Adrenal gland (tissue), 12 donors: Measurements from ENCODE around the gene DOK6. TPM values are rescaled to one million over a fixed set of nuclear protein-coding genes. Genes with fewer than 3 reads are reported as not detected.

Experiments
- DNase-seq, 7 donors: peaks; one replicate each; pipeline ENCODE4 v3.0.0-alpha.2; 2019 to 2020
- H3K27ac ChIP-seq, 5 donors: fragments of 200-600 bp; sonication (generic) in 4 of 5; 1 replicate in 3 of 5; 2 replicates in 2 of 5; pipeline versions ENCODE4 v1.5.1 to v1.8.0; 2016 to 2020; ENCODE audit warnings: mild to moderate bottlenecking in 1 of 5
- H3K27me3 ChIP-seq: fragments of 200-600 bp; 2 replicates; pipeline ENCODE4 v1.8.0; 2021
- H3K36me3 ChIP-seq, 2 donors: fragments of 200-600 bp; replicated peaks in 1 of 2; 1 replicate in 1 of 2; 2 replicates in 1 of 2; pipeline versions ENCODE4 v1.5.1 to v1.8.0; 2018 to 2022
- H3K4me1 ChIP-seq, 2 donors: fragments of 200-600 bp; replicated peaks in 1 of 2; 1 replicate in 1 of 2; 2 replicates in 1 of 2; pipeline versions ENCODE4 v1.5.1 to v1.8.0; 2018 to 2021
- H3K4me3 ChIP-seq, 4 donors: fragments of 200-600 bp; sonication (generic) in 3 of 4; one replicate each; pipeline ENCODE4 v1.5.1; 2016 to 2018
- H3K9me3 ChIP-seq, 3 donors: fragments of 200-600 bp; sonication (generic) in 1 of 3; replicated peaks in 1 of 3; 1 replicate in 2 of 3; 2 replicates in 1 of 3; pipeline versions ENCODE4 v1.5.1 to v1.8.0; 2016 to 2021
- POLR2A ChIP-seq, 2 donors: fragments of 450-650 bp; IDR thresholded peaks; one replicate each; pipeline ENCODE4 v1.6.1; 2017; ENCODE audit warnings: antibody characterized with exemption in 2 of 2, mild to moderate bottlenecking in 2 of 2, moderate library complexity in 1 of 2
- WGBS, 4 donors: extraction: QIAGEN DNeasy Blood & Tissue Kit in 2 of 4; methylation state at CpG; one replicate each; pipeline versions ENCODE4 v1.1.5 to v1.1.7; 2013 to 2017; 5-methylcytosine and 5-hydroxymethylcytosine counted together
- intact Hi-C, 2 donors: fragments of 100-400 bp; cut with DNase I; formaldehyde crosslinking; loops; one replicate each; pipeline versions ENCODE4 v1.14.1 to v1.15.0; 2022 to 2023
- polyA plus RNA-seq, 3 donors: library from polyadenylated mRNA; stranded (reverse); fragments of 200-250 nt in 2 of 3; fragments of 350-450 nt in 1 of 3; fragmentation: Illumina TruSeq in 1 of 3; extraction: RNeasy Lipid Tissue Mini Kit (QIAGEN cat#74804) in 1 of 3; gene quantifications; one replicate each; pipeline ENCODE4 v1.2.3, GENCODE V29; 2013 to 2014
- total RNA-seq, 9 donors: library from RNA; depleted of rRNA in 4 of 9; stranded (reverse); fragments of >200 nt in 4 of 9; fragments of 120-200 nt in 1 of 9; fragmentation: NEBNext Ultra II Directional in 1 of 9; extraction: Animal tissue kit (Norgen Biotek cat#: 25700) in 1 of 9; gene quantifications; one replicate each; pipeline versions ENCODE4 v1.1.0 to v1.2.4, GENCODE V29; 2013 to 2023
- TF ChIP-seq, protein P1 (sequence below), 6 experiments: fragments of 450-650 bp in 4 of 6; fragments of 200-600 bp in 2 of 6; sonication (generic) in 1 of 6; IDR thresholded peaks; 1 replicate in 5 of 6; 2 replicates in 1 of 6; pipeline versions ENCODE4 v1.5.1 to v1.8.0; 2016 to 2021; ENCODE audit warnings: antibody characterized with exemption in 6 of 6, mild to moderate bottlenecking in 2 of 6, moderate library complexity in 1 of 6
- donor health status: healthy with polysubstance abuse.
- donor health status: Bipolar disorder and iron deficiency.
- donor health status: DM: yes; HTN: yes; CAD: no.
- donor health status: DM: no; HTN: no; CAD: no.
- donor health status: DM: no; HTN: no; CAD: no.
- donor health status: DM: yes; HTN: yes; CAD: no.

Gene DOK6
- total and polyA plus RNA-seq, 12 donors: 0.24 to 4.5 (median 0.76) TPM

DNA sequence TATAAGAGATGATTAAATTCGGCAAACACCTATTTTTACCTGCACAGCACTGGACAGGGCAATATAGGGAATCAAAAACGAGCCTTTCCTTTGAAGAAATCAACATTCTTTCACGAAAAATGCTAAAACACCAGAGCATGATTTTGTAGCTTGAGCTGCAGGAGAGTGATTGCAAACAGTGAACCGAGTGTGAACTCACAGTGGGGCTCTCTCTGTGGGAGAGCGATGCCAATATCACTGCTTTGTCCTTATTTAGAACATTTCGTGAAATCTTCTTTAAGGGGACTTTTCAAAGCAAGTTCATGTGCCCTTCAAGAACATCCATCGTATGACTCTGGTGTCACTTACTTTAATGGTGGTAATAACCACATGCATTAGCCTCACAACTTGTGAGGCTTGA, 308.2 kb downstream of the DOK6 start:
- no peak for DNase-seq
- intact Hi-C loops: no loop called here
- TF ChIP-seq, protein P1, sequence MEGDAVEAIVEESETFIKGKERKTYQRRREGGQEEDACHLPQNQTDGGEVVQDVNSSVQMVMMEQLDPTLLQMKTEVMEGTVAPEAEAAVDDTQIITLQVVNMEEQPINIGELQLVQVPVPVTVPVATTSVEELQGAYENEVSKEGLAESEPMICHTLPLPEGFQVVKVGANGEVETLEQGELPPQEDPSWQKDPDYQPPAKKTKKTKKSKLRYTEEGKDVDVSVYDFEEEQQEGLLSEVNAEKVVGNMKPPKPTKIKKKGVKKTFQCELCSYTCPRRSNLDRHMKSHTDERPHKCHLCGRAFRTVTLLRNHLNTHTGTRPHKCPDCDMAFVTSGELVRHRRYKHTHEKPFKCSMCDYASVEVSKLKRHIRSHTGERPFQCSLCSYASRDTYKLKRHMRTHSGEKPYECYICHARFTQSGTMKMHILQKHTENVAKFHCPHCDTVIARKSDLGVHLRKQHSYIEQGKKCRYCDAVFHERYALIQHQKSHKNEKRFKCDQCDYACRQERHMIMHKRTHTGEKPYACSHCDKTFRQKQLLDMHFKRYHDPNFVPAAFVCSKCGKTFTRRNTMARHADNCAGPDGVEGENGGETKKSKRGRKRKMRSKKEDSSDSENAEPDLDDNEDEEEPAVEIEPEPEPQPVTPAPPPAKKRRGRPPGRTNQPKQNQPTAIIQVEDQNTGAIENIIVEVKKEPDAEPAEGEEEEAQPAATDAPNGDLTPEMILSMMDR (IDR thresholded peaks at IDR 0.05): no peak
- no peak for TF ChIP-seq POLR2A (IDR thresholded peaks at IDR 0.05)
- Histone ChIP-seq H3K27me3 (no peaks in the 10 kb centered on the region), H3K4me3 (no peak overlapping the region), H3K36me3 (no peaks in the 10 kb centered on the region), H3K4me1 (no peaks in the 10 kb centered on the region), H3K27ac (no peak overlapping the region), H3K9me3 (no peaks in the 10 kb centered on the region)
- WGBS, 4 donors: 75 to 79% (median 76%) methylated on average over 7 of the region's 7 CpGs

DNA sequence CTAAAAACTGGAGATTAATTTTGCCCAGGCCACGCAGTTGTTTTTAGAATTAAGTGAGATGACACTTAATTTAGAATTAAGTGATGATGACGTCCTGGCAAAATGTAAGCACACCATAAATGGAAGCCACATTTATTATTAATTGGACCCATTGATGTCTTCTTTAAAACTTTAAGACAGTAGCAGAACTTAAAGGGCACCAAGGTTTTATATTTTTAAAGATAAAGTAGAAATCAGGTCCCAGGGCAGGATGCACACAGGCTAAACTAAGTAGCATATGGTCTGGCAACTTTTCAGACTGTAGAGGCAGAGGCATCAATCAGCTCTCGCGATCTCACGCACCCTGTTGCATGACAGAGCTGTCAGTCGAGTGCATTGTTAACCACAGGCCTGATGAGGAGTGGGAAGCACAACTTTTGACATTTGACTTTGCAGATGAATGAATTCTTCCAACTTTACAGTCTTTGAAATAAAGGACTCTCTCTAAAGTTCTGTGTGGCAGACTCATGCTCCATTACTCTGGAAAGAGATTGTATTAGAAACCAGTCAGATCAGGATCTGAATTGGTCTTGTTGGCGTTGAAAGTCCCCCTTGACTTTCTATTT, 314.6 kb downstream of the DOK6 start:
- no peak overlapping the region for H3K27ac ChIP-seq
- peaks cover 0 to 10% (median 4%) of the 10 kb centered on the region in 3 donors for H3K9me3 ChIP-seq
- no peaks in the 10 kb centered on the region for H3K36me3 ChIP-seq
- intact Hi-C loops: no loop called here
- 73 to 79% (median 76%) methylated on average over 7 of the region's 7 CpGs for WGBS, 4 donors
- no peaks in the 10 kb centered on the region for H3K4me1 ChIP-seq
- TF ChIP-seq POLR2A (IDR thresholded peaks at IDR 0.05): no peak
- TF ChIP-seq, protein P1 (IDR thresholded peaks at IDR 0.05): no peak
- DNase-seq: no peak
- no peak overlapping the region for H3K4me3 ChIP-seq
- H3K27me3 ChIP-seq: no peaks in the 10 kb centered on the region

DNA sequence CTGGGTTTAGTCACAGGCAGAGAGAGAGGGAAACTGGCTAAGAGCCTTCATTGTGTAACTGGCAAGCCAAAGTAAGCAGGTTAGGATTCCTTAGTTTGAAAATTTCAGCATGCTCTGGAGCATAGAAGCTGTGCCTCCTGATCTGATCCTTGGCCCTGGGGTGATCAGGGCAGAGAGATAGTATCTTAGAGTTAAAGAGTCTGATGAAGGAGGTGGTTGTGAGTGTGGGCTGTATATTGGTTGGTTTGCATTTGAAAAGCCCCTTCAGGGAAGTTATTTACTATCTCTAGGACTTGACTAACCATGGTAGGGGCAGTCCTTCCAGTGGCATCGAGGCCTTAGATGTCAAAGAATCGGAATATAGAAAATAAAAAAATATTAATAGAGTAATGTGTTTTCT, 316.9 kb downstream of the DOK6 start:
- Histone ChIP-seq H3K9me3 (peaks cover 0 to 10% (median 4%) of the 10 kb centered on the region in 3 donors), H3K36me3 (no peaks in the 10 kb centered on the region), H3K4me1 (no peaks in the 10 kb centered on the region), H3K27ac (no peak overlapping the region), H3K4me3 (no peak overlapping the region), H3K27me3 (no peaks in the 10 kb centered on the region)
- TF ChIP-seq, protein P1 (IDR thresholded peaks at IDR 0.05): no peak
- TF ChIP-seq POLR2A (IDR thresholded peaks at IDR 0.05): no peak
- intact Hi-C loops: no loop called here
- WGBS, 4 donors: 83 to 96% (median 87%) methylated on average over 2 of the region's 2 CpGs
- DNase-seq: no peak

- H3K4me3 ChIP-seq: no peak overlapping the region
- DNase-seq: no peak
- intact Hi-C loops: no loop called here
- no peaks in the 10 kb centered on the region for H3K4me1 ChIP-seq
- 70 to 77% (median 73%) methylated on average over 1 of the region's 1 CpG for WGBS, 4 donors
- TF ChIP-seq, protein P1 (IDR thresholded peaks at IDR 0.05): no peak
- no peak for TF ChIP-seq POLR2A (IDR thresholded peaks at IDR 0.05)
- H3K27ac ChIP-seq: no peak overlapping the region
- H3K9me3 ChIP-seq: peaks cover 0 to 10% (median 4%) of the 10 kb centered on the region in 3 donors
- H3K36me3 ChIP-seq: no peaks in the 10 kb centered on the region
- no peaks in the 10 kb centered on the region for H3K27me3 ChIP-seq
Observed at GRCh38 chr18:69718912-69719547, 318.3 kb downstream of the DOK6 start.
